GM13976 (cell line): Measurements from ENCODE around the gene RBBP6.
"Not testable (repeated sequence)": the region's sequence is repeated elsewhere in the genome, so short reads cannot be mapped to it uniquely, and the experiment has no call there.

ENCODE experiments used
- DNase-seq: peaks from one replicate; pipeline ENCODE4 v3.0.0; 2012; ENCODE audit warnings: low spot score
- in situ Hi-C: fragments of 300-500 bp; cut with MboI; formaldehyde crosslinking; loops from one replicate; pipeline ENCODE4 v1.12.0; 2022; ENCODE audit warnings: low sequenced_read_pairs, mixed read lengths, inconsistent platforms; ENCODE audit not compliant: unreplicated experiment
- TF ChIP-seq, protein P1 (sequence below): IDR thresholded peaks from 2 replicates; pipeline ENCODE4 v1.5.1; 2012; ENCODE audit warnings: borderline replicate concordance, mild to moderate bottlenecking; ENCODE audit not compliant: insufficient read depth; ENCODE audit errors: extremely low read depth, missing control alignments, control extremely low read depth

Gene RBBP6, protein sequence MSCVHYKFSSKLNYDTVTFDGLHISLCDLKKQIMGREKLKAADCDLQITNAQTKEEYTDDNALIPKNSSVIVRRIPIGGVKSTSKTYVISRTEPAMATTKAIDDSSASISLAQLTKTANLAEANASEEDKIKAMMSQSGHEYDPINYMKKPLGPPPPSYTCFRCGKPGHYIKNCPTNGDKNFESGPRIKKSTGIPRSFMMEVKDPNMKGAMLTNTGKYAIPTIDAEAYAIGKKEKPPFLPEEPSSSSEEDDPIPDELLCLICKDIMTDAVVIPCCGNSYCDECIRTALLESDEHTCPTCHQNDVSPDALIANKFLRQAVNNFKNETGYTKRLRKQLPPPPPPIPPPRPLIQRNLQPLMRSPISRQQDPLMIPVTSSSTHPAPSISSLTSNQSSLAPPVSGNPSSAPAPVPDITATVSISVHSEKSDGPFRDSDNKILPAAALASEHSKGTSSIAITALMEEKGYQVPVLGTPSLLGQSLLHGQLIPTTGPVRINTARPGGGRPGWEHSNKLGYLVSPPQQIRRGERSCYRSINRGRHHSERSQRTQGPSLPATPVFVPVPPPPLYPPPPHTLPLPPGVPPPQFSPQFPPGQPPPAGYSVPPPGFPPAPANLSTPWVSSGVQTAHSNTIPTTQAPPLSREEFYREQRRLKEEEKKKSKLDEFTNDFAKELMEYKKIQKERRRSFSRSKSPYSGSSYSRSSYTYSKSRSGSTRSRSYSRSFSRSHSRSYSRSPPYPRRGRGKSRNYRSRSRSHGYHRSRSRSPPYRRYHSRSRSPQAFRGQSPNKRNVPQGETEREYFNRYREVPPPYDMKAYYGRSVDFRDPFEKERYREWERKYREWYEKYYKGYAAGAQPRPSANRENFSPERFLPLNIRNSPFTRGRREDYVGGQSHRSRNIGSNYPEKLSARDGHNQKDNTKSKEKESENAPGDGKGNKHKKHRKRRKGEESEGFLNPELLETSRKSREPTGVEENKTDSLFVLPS (N-terminal part only)

DNA sequence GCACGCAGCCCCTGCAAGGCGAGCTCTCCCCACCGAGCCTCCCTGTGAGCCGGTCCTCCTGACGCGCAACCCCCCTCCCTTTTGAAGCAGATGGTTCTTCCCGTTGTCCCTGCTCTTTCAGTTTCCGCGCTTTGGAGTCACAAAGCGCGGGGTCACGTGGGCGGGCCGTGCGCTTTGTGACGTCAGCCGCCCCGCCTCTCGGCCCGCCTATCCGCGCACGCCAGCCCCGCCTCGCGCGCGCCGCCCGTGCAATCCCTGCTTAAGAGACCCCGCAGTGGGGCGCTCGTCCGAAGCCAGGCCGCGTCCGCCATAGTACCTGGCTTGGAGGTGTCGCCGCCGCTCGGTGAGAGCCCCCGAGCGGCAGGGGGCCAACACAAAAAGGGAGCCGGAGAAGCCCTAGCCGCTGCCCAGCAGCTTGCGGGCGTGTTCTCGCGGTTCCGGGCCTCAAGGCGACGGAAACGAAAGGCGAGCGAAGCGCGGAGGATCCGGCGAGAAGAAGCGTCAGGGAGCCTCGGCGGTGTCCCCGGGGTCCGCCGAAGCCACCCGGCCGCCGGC, at the start of gene RBBP6:
Gene RBBP6, plus strand, starts transcription at position 272 of the 555 bp plus-strand sequence. CDS start 1,061 bp downstream, outside the sequence.
- in situ Hi-C loops: no loop called here
- DNase-seq: peak; percentile 95
- TF ChIP-seq, protein P1, sequence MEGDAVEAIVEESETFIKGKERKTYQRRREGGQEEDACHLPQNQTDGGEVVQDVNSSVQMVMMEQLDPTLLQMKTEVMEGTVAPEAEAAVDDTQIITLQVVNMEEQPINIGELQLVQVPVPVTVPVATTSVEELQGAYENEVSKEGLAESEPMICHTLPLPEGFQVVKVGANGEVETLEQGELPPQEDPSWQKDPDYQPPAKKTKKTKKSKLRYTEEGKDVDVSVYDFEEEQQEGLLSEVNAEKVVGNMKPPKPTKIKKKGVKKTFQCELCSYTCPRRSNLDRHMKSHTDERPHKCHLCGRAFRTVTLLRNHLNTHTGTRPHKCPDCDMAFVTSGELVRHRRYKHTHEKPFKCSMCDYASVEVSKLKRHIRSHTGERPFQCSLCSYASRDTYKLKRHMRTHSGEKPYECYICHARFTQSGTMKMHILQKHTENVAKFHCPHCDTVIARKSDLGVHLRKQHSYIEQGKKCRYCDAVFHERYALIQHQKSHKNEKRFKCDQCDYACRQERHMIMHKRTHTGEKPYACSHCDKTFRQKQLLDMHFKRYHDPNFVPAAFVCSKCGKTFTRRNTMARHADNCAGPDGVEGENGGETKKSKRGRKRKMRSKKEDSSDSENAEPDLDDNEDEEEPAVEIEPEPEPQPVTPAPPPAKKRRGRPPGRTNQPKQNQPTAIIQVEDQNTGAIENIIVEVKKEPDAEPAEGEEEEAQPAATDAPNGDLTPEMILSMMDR: peak; percentile 63

DNA sequence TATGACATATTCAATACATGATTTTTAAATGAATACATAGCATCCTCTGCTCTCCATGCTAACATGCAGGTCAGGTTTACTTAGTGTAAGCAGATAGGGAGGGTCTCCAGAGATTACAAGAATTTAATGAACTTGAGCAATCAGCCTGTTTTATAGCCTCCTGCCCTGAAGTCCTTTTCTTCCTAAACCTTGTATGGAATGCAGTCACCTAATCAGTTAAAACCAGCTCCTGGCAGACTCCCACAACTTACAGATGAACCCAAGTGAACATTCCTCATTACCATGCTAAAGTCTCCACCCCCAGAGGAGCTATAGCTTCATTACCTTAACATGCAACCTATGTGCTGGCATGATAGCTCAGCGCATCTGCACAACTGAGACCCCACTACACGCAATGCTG, 48.5 kb upstream of the RBBP6 start:
- in situ Hi-C loops: loop anchor here (25.0 kb wide), 1 partner anchor 229 kb away; the partner anchor contains the start of gene CACNG3
- TF ChIP-seq, protein P1: no peak
- DNase-seq: no peak

DNA sequence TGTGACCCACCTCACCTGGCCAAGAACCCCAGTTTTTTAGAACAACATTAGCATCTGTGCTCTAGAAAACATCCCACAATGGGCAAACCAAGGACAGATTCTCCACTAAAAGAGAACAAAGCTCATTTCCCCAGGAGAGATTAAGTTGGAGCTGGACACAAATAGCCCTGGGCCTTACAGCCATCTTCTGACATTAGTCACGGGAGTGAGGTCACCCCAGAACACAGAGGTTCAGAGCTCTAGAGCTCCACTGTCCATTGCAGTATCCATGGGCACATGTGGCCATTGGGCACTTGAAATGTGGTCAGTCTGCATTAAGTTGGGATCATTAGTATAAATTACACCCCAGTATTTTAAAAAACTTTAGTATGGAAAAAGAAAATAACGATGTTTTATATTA, 47.6 kb upstream of the RBBP6 start:
- TF ChIP-seq, protein P1: no peak
- in situ Hi-C loops: loop anchor here (25.0 kb wide), 1 partner anchor 229 kb away; the partner anchor contains the start of gene CACNG3
- DNase-seq: no peak

DNA sequence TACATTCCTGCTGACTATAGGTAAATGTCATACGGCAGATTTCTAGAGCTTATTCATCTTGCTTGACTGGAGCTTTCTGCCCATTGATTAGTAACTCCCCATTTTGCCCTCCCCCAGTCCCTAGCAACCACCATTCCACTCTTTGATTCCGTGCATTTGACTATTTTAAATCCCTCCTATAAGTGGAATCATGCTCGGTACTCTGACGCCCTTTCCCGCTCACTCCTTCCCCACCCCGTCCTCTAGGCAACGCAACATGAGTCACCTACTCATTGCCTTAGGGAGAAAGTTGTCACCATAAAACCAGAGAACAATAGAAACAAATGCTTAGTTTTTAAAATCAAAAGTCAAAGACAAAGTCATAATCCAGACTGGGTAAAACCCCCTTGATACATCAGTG, 45.5 kb upstream of the RBBP6 start:
- in situ Hi-C loops: loop anchor here (25.0 kb wide), 1 partner anchor 232 kb away; the partner anchor contains the start of gene CACNG3
- TF ChIP-seq, protein P1: no peak
- no peak for DNase-seq

DNA sequence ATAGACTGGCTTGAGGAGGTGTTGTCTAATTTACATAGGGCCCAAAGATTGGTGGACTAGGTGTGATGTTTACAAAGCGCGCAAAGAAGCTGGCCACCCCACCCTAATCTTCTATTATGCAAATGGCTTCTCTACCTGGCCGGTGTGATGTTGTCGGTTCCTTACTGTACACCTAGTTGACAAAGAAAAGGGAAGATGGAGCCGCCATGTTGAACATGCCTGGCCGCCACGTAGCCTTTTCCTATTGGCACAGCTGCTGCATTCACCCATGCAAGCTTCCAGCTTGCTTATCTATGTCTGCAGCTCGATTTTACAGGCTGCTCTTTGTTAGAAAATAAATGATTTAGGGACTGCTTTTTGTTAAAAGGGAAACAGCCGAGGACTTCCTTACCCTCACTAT, 44.2 kb upstream of the RBBP6 start:
- in situ Hi-C loops: loop anchor here (25.0 kb wide), 1 partner anchor 233 kb away; the partner anchor contains the start of gene CACNG3
- not testable (repeated sequence) for DNase-seq

DNA sequence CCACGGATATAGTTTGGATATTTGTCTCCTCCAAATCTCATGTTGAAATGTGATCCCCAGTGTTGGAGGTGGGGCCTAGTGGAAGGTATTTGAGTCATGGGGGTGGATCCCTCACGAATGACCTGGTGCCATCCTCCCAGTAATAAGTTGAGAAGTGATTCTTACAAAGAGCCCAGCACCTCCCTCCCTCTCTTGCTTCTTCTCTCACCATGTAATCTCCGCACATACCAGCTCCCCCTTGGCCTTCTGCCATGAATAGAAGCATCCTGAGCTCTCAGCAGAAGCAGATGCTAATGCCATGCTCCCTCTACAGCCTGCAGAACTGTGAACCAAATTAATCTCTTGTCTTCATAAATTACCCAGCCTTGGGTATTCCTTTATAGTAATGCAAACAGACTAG, 41.9 kb upstream of the RBBP6 start:
- in situ Hi-C loops: loop anchor here (25.0 kb wide), 1 partner anchor 235 kb away; the partner anchor contains the start of gene CACNG3
- no peak for DNase-seq

More for the DNA sequence above, 41.9 kb upstream of the RBBP6 start:
- TF ChIP-seq, protein P1: no peak
